ENCODE data around the gene KLHDC4. TPM values are rescaled to one million over a fixed set of nuclear protein-coding genes. Genes with fewer than 3 reads are reported as not detected.

KLHDC4 gene
- total RNA-seq, 3 donors from 2014 or later (not counting 1 experiment from before 2014, with no cell fraction given): 210 to 311 (median 210) TPM

DNA sequence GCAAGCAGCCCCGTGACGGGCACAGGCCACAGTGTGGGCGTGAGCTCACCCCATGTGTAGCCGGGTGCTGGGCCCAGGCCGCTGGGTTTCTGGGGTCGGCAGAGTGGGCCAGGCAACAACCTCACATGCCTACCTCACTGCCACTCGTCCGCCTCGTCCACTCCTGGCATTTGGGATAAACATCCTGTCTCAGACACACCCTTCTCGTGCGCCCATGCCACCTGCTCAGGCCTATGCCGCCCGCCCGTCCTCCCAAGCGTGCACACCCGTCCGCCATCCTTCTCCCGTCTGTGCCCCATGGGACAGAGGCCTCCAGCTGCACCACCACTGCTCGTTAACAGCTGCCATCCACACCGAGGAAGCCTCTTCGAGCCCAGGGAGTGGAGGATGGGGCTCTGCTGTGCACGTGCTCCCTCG is 64.3 kb downstream of the KLHDC4 start:
- Mint-ChIP-seq H3K27me3 (ENCODE audit: low read depth in 2 of 2) (no peaks in the 10 kb centered on the region), H3K27ac (peak overlapping the region; percentile 78 to 88), H3K36me3 (no peaks in the 10 kb centered on the region), H3K4me1 (peaks cover 42 to 47% of the 10 kb centered on the region in 2 donors), H3K4me3 (no peak overlapping the region), H3K9me3 (no peaks in the 10 kb centered on the region)
- Histone ChIP-seq H3K27me3 (ENCODE audit: control insufficient read depth, insufficient read depth, low read length) (no peaks in the 10 kb centered on the region), H3K4me1 (ENCODE audit: control insufficient read depth, insufficient read depth, low read length) (peaks cover 53% of the 10 kb centered on the region), H3K4me3 (ENCODE audit: low read length) (no peak overlapping the region), H3K9me3 (ENCODE audit: control insufficient read depth, insufficient read depth, low read length) (no peaks in the 10 kb centered on the region), H3K36me3 (ENCODE audit: control insufficient read depth, insufficient read depth, low read length) (peaks cover 21% of the 10 kb centered on the region), H3K27ac (ENCODE audit: low read length) (peak overlapping the region; percentile 48)
- 68% methylated on average over 23 of the region's 23 CpGs for WGBS (ENCODE audit: insufficient coverage)
- no peak for ATAC-seq
- TF ChIP-seq, protein P1, sequence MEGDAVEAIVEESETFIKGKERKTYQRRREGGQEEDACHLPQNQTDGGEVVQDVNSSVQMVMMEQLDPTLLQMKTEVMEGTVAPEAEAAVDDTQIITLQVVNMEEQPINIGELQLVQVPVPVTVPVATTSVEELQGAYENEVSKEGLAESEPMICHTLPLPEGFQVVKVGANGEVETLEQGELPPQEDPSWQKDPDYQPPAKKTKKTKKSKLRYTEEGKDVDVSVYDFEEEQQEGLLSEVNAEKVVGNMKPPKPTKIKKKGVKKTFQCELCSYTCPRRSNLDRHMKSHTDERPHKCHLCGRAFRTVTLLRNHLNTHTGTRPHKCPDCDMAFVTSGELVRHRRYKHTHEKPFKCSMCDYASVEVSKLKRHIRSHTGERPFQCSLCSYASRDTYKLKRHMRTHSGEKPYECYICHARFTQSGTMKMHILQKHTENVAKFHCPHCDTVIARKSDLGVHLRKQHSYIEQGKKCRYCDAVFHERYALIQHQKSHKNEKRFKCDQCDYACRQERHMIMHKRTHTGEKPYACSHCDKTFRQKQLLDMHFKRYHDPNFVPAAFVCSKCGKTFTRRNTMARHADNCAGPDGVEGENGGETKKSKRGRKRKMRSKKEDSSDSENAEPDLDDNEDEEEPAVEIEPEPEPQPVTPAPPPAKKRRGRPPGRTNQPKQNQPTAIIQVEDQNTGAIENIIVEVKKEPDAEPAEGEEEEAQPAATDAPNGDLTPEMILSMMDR (IDR thresholded peaks at IDR 0.05): no peak
- intact Hi-C loops (cut with micrococcal nuclease): no loop called here
- DNase-seq: no peak

DNA sequence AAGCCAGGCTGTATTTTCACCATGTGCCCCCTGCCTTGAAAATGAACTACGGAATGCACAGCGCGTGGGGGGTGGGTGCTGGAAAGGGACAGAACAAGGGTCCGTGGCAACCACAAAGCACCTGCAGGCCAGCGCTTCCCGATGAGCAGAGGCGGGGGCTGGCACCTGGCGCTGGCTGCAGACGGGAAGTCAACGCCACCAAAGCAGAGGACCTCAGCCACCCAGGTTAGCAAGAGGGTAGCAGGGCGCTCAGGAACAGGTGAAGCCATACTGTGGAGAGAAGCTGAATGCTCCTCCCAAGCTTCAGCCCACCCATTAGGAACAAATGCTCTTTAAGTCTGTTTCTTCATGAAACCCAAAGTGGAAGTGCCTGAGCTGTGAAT is 64.7 kb downstream of the KLHDC4 start:
- no peak overlapping the region for H3K4me3 Mint-ChIP-seq
- intact Hi-C loops (cut with micrococcal nuclease): no loop called here
- H3K36me3 ChIP-seq (ENCODE audit: control insufficient read depth, insufficient read depth, low read length): peaks cover 21% of the 10 kb centered on the region
- H3K4me1 ChIP-seq (ENCODE audit: control insufficient read depth, insufficient read depth, low read length): peaks cover 53% of the 10 kb centered on the region
- no peaks in the 10 kb centered on the region for H3K27me3 Mint-ChIP-seq (ENCODE audit: low read depth in 2 of 2)
- H3K27me3 ChIP-seq (ENCODE audit: control insufficient read depth, insufficient read depth, low read length): no peaks in the 10 kb centered on the region
- DNase-seq (no peak), ATAC-seq (no peak)
- H3K9me3 ChIP-seq (ENCODE audit: control insufficient read depth, insufficient read depth, low read length): no peaks in the 10 kb centered on the region
- WGBS (ENCODE audit: insufficient coverage): 59% methylated on average over 10 of the region's 11 CpGs
- TF ChIP-seq, protein P1 (IDR thresholded peaks at IDR 0.05): no peak
- H3K27ac Mint-ChIP-seq: peak overlapping the region; percentile 78 to 88
- no peak overlapping the region for H3K4me3 ChIP-seq (ENCODE audit: low read length)
- H3K9me3 Mint-ChIP-seq: no peaks in the 10 kb centered on the region
- no peaks in the 10 kb centered on the region for H3K36me3 Mint-ChIP-seq
- H3K4me1 Mint-ChIP-seq: peaks cover 42 to 47% of the 10 kb centered on the region in 2 donors
- peak overlapping the region; percentile 6 for H3K27ac ChIP-seq (ENCODE audit: low read length)

DNA sequence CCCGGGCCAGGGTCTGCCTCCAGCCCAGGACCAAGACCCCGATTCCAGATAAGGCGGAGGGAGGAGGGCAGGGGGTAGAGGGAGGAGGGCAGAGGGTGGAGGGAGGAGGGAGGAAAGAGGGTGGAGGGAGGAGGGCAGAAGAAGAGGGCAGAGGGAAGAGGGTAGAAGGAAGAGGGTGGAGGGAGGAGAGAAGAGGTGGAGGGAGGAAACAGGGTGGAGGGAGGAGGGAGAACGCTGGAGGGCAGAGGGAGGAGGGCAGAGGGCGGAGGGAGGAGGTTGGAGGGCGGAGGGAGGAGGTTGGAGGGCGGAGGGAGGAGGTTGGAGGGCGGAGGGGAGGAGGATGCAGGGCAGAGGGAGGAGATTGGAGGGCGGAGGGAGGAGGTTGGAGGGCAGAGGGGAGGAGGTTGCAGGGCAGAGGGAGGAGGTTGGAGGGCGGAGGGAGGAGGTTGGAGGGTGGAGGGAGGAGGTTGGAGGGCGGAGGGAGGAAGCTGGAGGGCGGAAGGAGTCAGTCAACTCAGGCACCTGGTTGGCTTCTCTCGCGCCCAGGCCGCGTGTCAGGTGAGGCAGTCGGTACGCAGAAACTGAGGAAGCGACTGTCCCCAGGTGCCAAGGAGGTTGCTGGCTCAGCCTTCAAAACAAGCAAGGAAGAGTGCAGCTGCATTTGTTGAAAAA is 65.2 kb downstream of the KLHDC4 start:
- Histone ChIP-seq H3K36me3 (ENCODE audit: control insufficient read depth, insufficient read depth, low read length) (peaks cover 26% of the 10 kb centered on the region), H3K4me1 (ENCODE audit: control insufficient read depth, insufficient read depth, low read length) (peaks cover 53% of the 10 kb centered on the region), H3K9me3 (ENCODE audit: control insufficient read depth, insufficient read depth, low read length) (no peaks in the 10 kb centered on the region), H3K27me3 (ENCODE audit: control insufficient read depth, insufficient read depth, low read length) (no peaks in the 10 kb centered on the region), H3K27ac (ENCODE audit: low read length) (peak overlapping the region; percentile 6), H3K4me3 (ENCODE audit: low read length) (no peak overlapping the region)
- no peaks in the 10 kb centered on the region for H3K36me3 Mint-ChIP-seq
- no peaks in the 10 kb centered on the region for H3K9me3 Mint-ChIP-seq
- ATAC-seq (no peak), DNase-seq (peak in 1 of 2 donors; percentile 35)
- H3K4me3 Mint-ChIP-seq: no peak overlapping the region
- intact Hi-C loops (cut with micrococcal nuclease): no loop called here
- 72% methylated on average over 19 of the region's 19 CpGs for WGBS (ENCODE audit: insufficient coverage)
- peak overlapping the region in 1 of 2 donors; percentile 78 for H3K27ac Mint-ChIP-seq
- TF ChIP-seq, protein P1 (IDR thresholded peaks at IDR 0.05): no peak
- H3K4me1 Mint-ChIP-seq: peaks cover 42 to 47% of the 10 kb centered on the region in 2 donors
- no peaks in the 10 kb centered on the region for H3K27me3 Mint-ChIP-seq (ENCODE audit: low read depth in 2 of 2)

All from natural killer cell (primary cell).